HG02763 (cell line): ENCODE data around the gene AKR1B1.
"Not testable (repeated sequence)": the region's sequence is repeated elsewhere in the genome, so short reads cannot be mapped to it uniquely, and the experiment has no call there.

Experiments used
- ATAC-seq: cut with Tn5 transposase; IDR thresholded peaks from one replicate; pipeline ENCODE4 v1.9.1; 2021; ENCODE audit warnings: mild to moderate bottlenecking, moderate library complexity; ENCODE audit not compliant: unreplicated experiment

Gene AKR1B1

DNA sequence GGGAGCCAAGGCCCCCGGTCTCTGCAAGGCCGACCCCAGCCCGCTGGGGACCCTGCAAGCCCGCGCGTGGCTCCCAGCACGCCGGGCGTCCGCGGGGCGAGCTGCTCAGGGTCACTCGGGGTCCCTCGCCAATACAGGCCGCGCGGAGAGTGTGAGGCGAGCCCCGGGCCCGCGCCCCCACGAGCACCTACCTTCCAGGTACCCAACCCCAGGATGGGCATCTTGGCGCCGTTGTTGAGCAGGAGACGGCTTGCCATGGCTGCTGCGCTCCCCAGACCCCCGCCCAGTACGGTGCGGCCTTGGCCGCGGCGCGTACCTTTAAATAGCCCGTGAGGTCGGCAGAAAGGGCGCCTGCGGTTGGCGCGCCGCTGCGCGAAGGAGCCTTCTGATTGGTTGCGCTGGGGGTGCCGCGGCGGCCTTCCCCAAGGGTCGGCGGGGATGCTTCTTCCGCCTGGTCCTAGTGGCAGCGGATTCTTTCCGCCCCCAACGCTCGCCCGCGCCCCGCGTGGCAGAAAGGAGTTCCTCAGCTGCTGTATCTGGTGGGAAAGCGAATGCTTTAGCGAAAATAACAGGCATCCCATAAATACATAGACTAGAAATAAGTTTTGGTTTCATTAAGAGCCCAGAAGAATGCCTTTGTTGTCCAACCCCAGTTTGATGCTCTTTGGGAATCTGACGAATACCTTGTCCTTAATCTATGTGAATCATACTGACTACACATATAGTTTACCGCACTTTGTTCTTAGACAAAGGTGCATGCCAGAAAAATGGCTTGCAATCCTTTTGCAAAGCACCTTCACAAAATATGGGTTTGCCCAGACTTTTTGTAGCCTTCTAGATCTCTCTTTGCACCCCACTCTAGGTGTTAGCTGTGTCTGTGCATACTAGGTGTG, at the start of gene AKR1B1:
Gene AKR1B1 (minus strand): TSS at position 295 of the 893 bp plus-strand sequence. CDS start 38 bp downstream, at position 257.
- peak; percentile 93 for ATAC-seq

- no peak for ATAC-seq
Measured at GRCh38 chr7:134505856-134506255, 47.0 kb upstream of the AKR1B1 start.

GRCh38 chr7:134504660-134505164, 45.8 kb upstream of the AKR1B1 start:
- ATAC-seq = no peak

DNA sequence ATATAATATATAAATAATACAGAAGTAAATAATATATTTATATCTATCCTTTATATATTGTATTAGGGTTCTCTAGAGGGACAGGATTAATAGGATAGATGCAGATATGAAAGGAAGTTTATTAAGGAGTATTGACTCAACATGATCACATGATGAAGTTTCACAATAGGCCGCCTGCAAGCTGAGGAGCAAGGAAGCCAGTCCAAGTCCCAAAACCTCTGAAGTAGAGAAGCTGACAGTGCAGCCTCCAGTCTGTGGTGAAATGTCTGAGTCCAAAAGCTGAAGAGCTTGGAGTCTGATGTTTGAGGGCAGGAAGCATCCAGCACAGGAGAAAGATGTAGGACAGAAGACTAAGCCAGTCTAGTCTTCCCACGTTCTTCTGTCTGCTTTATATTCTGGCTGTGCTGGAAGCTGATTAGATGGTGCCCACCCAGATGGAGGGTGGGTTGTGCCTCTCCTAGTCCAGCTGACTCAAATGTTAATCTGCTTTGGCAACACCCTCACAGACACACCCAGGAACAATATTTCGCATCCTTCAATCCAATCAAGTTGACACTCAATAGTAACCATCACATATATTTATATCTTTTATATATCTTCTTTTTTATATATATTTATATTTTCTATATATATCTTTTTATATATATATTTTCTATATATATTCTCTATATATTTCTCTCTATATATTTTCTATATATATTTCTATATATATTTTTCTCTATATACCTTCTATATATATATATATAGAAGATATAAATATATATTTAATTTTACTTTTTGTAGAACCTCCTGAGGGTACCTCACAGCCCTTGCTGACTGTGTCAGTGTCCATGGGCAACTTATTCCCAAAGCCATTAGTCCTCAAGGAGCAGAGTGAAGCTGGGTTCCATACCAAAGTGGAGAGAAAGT, 43.8 kb upstream of the AKR1B1 start:
- ATAC-seq = no peak

- ATAC-seq = no peak
Measured at GRCh38 chr7:134500982-134501381, 42.1 kb upstream of the AKR1B1 start.

DNA sequence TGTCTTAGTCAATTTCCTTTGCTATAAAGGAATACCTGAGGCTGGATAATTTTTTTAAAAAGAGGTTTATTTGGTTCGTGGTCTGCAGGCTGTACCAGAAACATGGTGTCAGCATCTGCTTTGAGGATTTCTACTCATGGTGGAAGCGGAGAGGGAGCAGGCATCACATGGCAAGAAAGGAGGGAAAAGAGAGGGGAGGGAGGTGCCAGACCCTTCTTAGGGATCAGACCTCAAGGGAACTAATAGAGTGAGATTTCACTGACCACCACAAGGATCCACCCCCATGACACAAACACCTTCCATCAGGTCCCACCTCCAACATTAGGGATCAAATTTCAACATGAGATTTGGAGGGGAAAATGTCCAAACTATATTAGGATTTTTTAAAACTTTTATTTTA, 41.5 kb upstream of the AKR1B1 start:
- ATAC-seq = no peak

DNA sequence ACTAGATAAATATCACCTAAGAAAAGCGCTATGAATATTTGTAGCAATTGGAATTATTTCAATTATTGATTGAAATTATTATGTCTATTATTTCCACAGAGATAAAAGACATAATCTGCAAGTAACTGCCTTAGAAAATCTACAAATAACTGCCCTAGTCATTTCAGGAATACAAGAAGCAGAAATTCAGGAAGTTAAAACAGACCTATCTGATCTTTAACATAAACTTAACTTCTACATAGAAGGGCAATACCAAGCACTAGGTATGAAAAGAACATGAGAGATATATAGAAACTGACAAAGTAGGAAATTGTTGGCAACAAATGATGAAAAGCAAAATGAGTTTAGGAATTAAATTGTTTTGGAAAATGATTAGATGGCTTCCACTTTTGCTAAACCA, 36.6 kb upstream of the AKR1B1 start:
- ATAC-seq = no peak

- no peak for ATAC-seq
Measured at GRCh38 chr7:134493091-134493490, 34.2 kb upstream of the AKR1B1 start.

DNA sequence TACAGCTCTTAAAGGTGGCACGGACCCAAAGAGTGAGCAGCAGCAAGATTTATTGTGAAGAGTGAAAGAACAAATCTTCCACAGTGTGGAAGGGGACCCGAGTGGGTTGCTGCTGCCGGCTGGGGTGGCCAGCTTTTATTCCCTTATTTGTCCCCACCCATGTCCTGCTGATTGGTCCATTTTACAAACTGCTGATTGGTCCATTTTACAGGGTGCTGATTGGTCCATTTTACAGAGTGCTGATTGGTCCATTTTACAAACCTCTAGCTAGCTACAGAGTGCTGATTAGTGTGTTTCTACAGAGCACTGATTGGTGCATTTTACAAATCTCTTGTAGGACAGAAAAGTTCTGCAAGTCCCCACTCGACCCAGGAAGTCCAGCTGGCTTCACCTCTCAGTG, 28.8 kb upstream of the AKR1B1 start:
- not testable (repeated sequence) for ATAC-seq

DNA sequence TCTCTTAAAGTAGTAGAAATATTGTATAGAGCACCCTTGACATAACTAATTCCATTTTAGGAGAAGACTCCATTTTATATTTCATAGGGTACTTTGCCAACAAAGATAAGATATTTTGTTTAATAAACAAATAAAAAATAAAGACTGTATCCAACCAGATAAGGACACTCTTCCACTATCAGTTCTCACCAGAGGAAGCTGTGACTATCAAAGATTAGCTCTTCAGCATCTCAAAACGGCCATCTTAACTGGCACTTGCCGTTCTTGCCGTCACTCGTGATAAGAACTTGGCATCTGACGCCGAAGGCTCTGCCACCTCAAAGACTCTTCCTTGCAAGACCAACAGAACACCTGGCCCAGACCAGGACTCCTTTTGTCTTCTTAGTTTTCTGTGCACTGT, 26.3 kb upstream of the AKR1B1 start:
- ATAC-seq = no peak

GRCh38 chr7:134483296-134483695, 24.4 kb upstream of the AKR1B1 start:
- no peak for ATAC-seq

- ATAC-seq = no peak
Measured at GRCh38 chr7:134482858-134483257, 24.0 kb upstream of the AKR1B1 start.

DNA sequence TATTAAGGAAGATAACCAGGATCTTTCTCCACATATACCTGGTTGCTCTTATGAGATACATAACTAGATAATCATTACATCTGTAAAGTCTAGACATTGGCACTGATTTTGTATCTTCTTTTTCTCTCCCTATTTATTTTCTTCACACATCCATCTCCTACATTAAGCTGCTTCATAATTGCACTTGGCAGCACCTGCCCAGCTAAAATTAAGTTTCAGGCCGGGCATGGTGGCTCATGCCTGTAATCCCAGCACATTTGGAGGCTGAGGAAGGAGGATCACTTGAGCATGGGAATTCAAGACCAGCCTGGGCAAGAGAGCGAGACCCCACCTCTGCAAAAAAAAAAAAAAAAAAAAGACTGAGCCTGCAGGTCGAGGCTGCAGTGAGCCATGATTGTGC, 22.3 kb upstream of the AKR1B1 start:
- ATAC-seq = no peak

DNA sequence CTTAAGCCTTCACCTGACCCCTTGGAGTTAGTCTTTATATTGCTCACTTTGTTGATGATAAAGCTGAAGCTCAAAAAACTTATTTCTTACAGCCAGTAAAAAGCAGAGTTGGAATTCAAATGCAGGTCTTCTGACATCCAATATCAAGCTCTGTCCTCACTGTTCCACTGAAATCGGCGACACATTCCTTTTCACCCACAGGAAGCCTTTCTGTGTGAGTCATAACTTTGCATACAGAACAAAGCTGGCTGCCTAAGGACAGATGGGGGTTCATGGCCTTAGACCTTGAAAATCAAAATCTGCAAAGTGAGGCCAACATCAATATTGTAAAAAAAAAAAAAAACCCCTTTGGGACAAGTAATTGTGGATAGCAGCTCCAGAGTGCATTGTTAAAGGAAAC, 21.8 kb upstream of the AKR1B1 start:
- no peak for ATAC-seq

DNA sequence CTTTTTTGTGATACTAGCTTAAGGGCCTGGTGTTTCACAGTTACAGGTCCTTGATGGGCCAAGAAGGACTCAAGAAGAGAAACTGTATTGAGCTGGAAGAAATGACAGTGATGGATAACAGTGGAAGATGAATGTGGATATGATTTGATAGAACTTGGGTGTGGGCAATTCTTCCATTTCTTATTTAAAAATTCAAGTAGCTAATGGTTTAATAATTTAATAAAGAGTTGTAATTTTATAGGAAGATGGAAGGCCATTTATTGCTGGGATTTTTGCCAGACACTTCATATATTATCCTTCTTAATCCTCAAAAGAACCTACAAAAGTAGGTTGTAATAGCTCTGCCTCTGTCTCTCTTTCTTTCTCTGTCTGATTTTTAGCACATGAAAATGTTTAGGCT, 21.3 kb upstream of the AKR1B1 start:
- ATAC-seq = no peak

GRCh38 chr7:134478707-134479106, 19.8 kb upstream of the AKR1B1 start:
- no peak for ATAC-seq

GRCh38 chr7:134477954-134478353, 19.1 kb upstream of the AKR1B1 start:
- ATAC-seq = no peak

GRCh38 chr7:134476044-134476443, 17.1 kb upstream of the AKR1B1 start:
- no peak for ATAC-seq

GRCh38 chr7:134474828-134475227, 15.9 kb upstream of the AKR1B1 start:
- ATAC-seq = no peak

- no peak for ATAC-seq
Measured at GRCh38 chr7:134473861-134474291, 15.0 kb upstream of the AKR1B1 start.

DNA sequence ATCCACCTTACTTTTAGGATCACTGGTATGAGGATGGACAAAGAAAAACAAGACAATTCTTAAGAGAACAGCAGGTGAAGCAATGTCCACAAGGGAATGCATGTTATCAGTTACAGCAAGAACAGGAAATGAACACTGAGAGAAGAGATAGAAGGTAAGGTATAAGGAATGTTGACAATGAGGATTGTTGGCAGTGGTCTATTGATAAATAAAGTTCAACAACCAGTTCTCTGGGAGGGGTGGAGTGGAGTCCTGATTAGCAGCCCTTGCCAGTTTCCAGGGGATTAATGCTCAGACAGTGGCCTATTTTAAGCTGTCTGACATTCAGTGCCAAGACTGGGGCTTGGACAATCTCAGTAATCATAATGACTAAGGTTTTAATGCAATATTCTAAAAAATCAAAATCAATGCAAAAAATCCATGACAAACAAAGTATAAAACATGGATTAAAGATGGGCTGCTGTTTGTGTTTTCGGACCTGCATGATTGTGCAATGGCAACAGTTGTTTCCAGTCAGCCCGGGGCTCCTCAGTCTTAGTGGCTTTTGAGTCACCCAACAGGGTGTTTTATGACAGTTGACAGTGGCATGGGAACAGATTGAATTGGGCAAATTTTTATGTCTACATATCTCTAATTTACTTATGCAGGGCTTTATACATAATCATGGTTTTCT, 13.8 kb upstream of the AKR1B1 start:
- no peak for ATAC-seq
